IMR-90 (cell line): ENCODE results near the gene UBE2V1. TPM values are rescaled to one million over a fixed set of nuclear protein-coding genes. Genes with fewer than 3 reads are reported as not detected.

Source experiments
- ATAC-seq: fragments of 200-7000 bp; cut with Tn5 transposase; 2 replicates; pipeline ENCODE4 v1.9.1; 2020; ENCODE audit warnings: low read depth, mild to moderate bottlenecking, moderate library complexity
- BruUV-seq: library from RNA; stranded (reverse); fragments of 400-500 nt; replicated peaks from 2 replicates; lab custom pipeline; 2021; lab: Mats Ljungman, UMichigan
- CTCF ChIA-PET: fragments of 300-600 bp; formaldehyde crosslinking; extraction: SDS; loops from one replicate; lab custom pipeline; 2021; ENCODE audit warnings: antibody characterized with exemption; lab: Yijun Ruan, JAX
- POLR2A ChIA-PET: fragments of 300-600 bp; sonication (Branson Sonifier 250); formaldehyde crosslinking; loops from one replicate; lab custom pipeline; 2022; ENCODE audit warnings: antibody characterized with exemption; ENCODE audit not compliant: unreplicated experiment; lab: Charles Lee
- DNase-seq: peaks from one replicate; pipeline ENCODE4 v3.0.0; 2013
- H2AFZ ChIP-seq: replicated peaks from 2 replicates; pipeline ENCODE3; 2013; ENCODE audit warnings: low read length, mild to moderate bottlenecking; ENCODE audit not compliant: poor library complexity
- H2AK5ac ChIP-seq: 2 replicates; pipeline ENCODE4 v1.6.1; 2013; ENCODE audit warnings: low read depth, low read length, inconsistent platforms
- H2AK9ac ChIP-seq: replicated peaks from 2 replicates; pipeline ENCODE3; 2013; ENCODE audit warnings: mild to moderate bottlenecking, low read depth, low read length, moderate library complexity; ENCODE audit not compliant: poor library complexity
- H2BK120ac ChIP-seq: 2 replicates; pipeline ENCODE4 v1.6.1; 2013; ENCODE audit warnings: low read depth, low read length, inconsistent platforms
- H2BK15ac ChIP-seq: 3 replicates; pipeline ENCODE4 v1.6.1; 2013; ENCODE audit warnings: low read depth, low read length, inconsistent platforms
- H2BK20ac ChIP-seq: 2 replicates; pipeline ENCODE4 v1.6.1; 2013; ENCODE audit warnings: low read depth, mild to moderate bottlenecking, inconsistent platforms, low read length, moderate library complexity
- H2BK5ac ChIP-seq: 2 replicates; pipeline ENCODE4 v1.6.1; 2013; ENCODE audit warnings: mild to moderate bottlenecking, low read depth, low read length, inconsistent platforms; ENCODE audit not compliant: poor library complexity, severe bottlenecking
- H3K14ac ChIP-seq: replicated peaks from 2 replicates; pipeline ENCODE4 v1.6.1; 2013; ENCODE audit warnings: low read depth, low read length, inconsistent platforms
- H3K18ac ChIP-seq: 2 replicates; pipeline ENCODE4 v1.6.1; 2013; ENCODE audit warnings: low read depth, low read length, control low read depth
- H3K23ac ChIP-seq: 2 replicates; pipeline ENCODE4 v1.6.1; 2013; ENCODE audit warnings: low read depth, low read length, inconsistent platforms
- H3K27ac ChIP-seq: 2 replicates; pipeline ENCODE4 v1.5.1; 2013; ENCODE audit warnings: mild to moderate bottlenecking, control low read depth, low read length; ENCODE audit not compliant: insufficient read depth
- H3K27me3 ChIP-seq: 2 replicates; pipeline ENCODE4 v1.6.1; 2013; ENCODE audit warnings: low read length; ENCODE audit not compliant: control insufficient read depth, insufficient read depth
- H3K36me3 ChIP-seq: 2 replicates; pipeline ENCODE4 v1.6.1; 2013; ENCODE audit warnings: low read length, mixed read lengths; ENCODE audit not compliant: control insufficient read depth, insufficient read depth
- H3K4ac ChIP-seq: 2 replicates; pipeline ENCODE4 v1.6.1; 2013; ENCODE audit warnings: low read depth, low read length, inconsistent platforms
- H3K4me1 ChIP-seq: 2 replicates; pipeline ENCODE4 v1.6.1; 2013; ENCODE audit warnings: low read length, mixed read lengths; ENCODE audit not compliant: control insufficient read depth, insufficient read depth
- H3K4me2 ChIP-seq: 2 replicates; pipeline ENCODE4 v1.6.1; 2013; ENCODE audit warnings: low read depth, mild to moderate bottlenecking, control low read depth, low read length, moderate library complexity
- H3K4me3 ChIP-seq: 2 replicates; pipeline ENCODE4 v1.5.1; 2013; ENCODE audit warnings: low read depth, mild to moderate bottlenecking, control low read depth, low read length, moderate library complexity; ENCODE audit not compliant: insufficient read depth
- H3K56ac ChIP-seq: 2 replicates; pipeline ENCODE4 v1.6.1; 2013; ENCODE audit warnings: low read length, inconsistent platforms; ENCODE audit not compliant: insufficient read depth; ENCODE audit errors: extremely low read depth
- H3K79me1 ChIP-seq, 2 experiments: 2 replicates each; pipeline ENCODE4 v1.6.1; 2013; ENCODE audit warnings: low read length in 2 of 2, inconsistent platforms in 1 of 2, low read depth in 1 of 2
- H3K9ac ChIP-seq: 2 replicates; pipeline ENCODE4 v1.6.1; 2013; ENCODE audit warnings: low read depth, low read length, control low read depth
- H3K9me1 ChIP-seq: 2 replicates; pipeline ENCODE4 v1.6.1; 2013; ENCODE audit warnings: low read length, inconsistent platforms; ENCODE audit not compliant: insufficient read depth
- H3K9me3 ChIP-seq: 2 replicates; pipeline ENCODE4 v1.6.1; 2013; ENCODE audit warnings: low read length; ENCODE audit not compliant: control insufficient read depth, insufficient read depth
- H4K20me1 ChIP-seq: 2 replicates; pipeline ENCODE4 v1.6.1; 2013; ENCODE audit warnings: low read length, inconsistent platforms; ENCODE audit not compliant: insufficient read depth
- H4K5ac ChIP-seq: 2 replicates; pipeline ENCODE4 v1.6.1; 2013; ENCODE audit warnings: mild to moderate bottlenecking, low read depth, low read length, control low read depth
- H4K8ac ChIP-seq, 2 experiments: 2 replicates each; pipeline ENCODE4 v1.6.1; 2013; ENCODE audit warnings: low read depth in 2 of 2, low read length in 2 of 2, control low read depth in 1 of 2, inconsistent platforms in 1 of 2
- H4K91ac ChIP-seq: 2 replicates; pipeline ENCODE4 v1.6.1; 2013; ENCODE audit warnings: low read depth, low read length, inconsistent platforms; ENCODE audit not compliant: insufficient read depth
- BHLHE40 ChIP-seq: fragments of 150-350 bp; IDR thresholded peaks from 2 replicates; pipeline ENCODE4 v1.6.1; 2016; ENCODE audit warnings: mild to moderate bottlenecking, low read depth, low read length
- CHD1 ChIP-seq: IDR thresholded peaks from 2 replicates; pipeline ENCODE4 v1.6.1; 2012; ENCODE audit warnings: low read depth, low read length, improper control_type of control experiment
- NFE2L2 ChIP-seq: fragments of 150-350 bp; IDR thresholded peaks from 2 replicates; pipeline ENCODE4 v1.6.1; 2016; ENCODE audit warnings: low read depth, mild to moderate bottlenecking, low read length
- POLR2A ChIP-seq: IDR thresholded peaks from 2 replicates; pipeline ENCODE4 v1.6.1; 2012; ENCODE audit warnings: mild to moderate bottlenecking, low read depth, low read length
- RAD21 ChIP-seq: IDR thresholded peaks from 2 replicates; pipeline ENCODE4 v1.6.1; 2012; ENCODE audit warnings: low read length, improper control_type of control experiment
- RCOR1 ChIP-seq: IDR thresholded peaks from 2 replicates; pipeline ENCODE4 v1.6.1; 2012; ENCODE audit warnings: mild to moderate bottlenecking, low read length, improper control_type of control experiment; ENCODE audit not compliant: insufficient replicate concordance
- SMC3 ChIP-seq: fragments of 150-350 bp; IDR thresholded peaks from 2 replicates; pipeline ENCODE4 v1.6.1; 2016; ENCODE audit warnings: low read depth, mild to moderate bottlenecking, antibody characterized with exemption, low read length, moderate library complexity
- WGBS, 2 experiments: methylation state at CpG; one replicate each; pipeline versions ENCODE4 v1.1.5 to v1.1.7; 2013; ENCODE audit warnings: missing lambda C conversion rate in 2 of 2; ENCODE audit not compliant: insufficient read length in 1 of 2; ENCODE audit errors: extremely low coverage in 2 of 2; 5-methylcytosine and 5-hydroxymethylcytosine counted together
- dilution Hi-C: fragments of 300-500 bp; cut with HindIII; formaldehyde crosslinking; loops from one replicate; pipeline ENCODE4 v1.14.3; 2018; ENCODE audit warnings: low sequenced_read_pairs; ENCODE audit not compliant: unreplicated experiment
- in situ Hi-C: fragments of 300-500 bp; cut with MboI; formaldehyde crosslinking; loops from 3 replicates; pipeline ENCODE4 v1.14.3; 2019; ENCODE audit warnings: low sequenced_read_pairs, inconsistent platforms, mixed read lengths
- intact Hi-C: fragments of 100-400 bp; cut with micrococcal nuclease; formaldehyde crosslinking; loops from 2 replicates; pipeline ENCODE4 v1.10.0; 2022
- polyA plus RNA-seq, 3 experiments: library from polyadenylated mRNA; depleted of rRNA; stranded (reverse); fragments of >200 nt; gene quantifications; 2 replicates each; pipeline ENCODE4 v1.2.3, GENCODE V29; 2012; ENCODE audit warnings: low replicate concordance in 1 of 3
- total RNA-seq: library from RNA; depleted of rRNA; stranded (reverse); fragments of >200 nt; gene quantifications from 2 replicates; pipeline ENCODE4 v1.2.3, GENCODE V29; 2012
- TF ChIP-seq, protein P1 (sequence below): fragments of 150-350 bp; IDR thresholded peaks from 2 replicates; pipeline ENCODE4 v1.6.1; 2016; ENCODE audit warnings: low read depth, mild to moderate bottlenecking, low read length, moderate library complexity, borderline replicate concordance

UBE2V1 gene
- total and polyA plus RNA-seq, 2 of the 4 experiments (the other 2 are of a cell fraction): 20.1 to 138 TPM

DNA sequence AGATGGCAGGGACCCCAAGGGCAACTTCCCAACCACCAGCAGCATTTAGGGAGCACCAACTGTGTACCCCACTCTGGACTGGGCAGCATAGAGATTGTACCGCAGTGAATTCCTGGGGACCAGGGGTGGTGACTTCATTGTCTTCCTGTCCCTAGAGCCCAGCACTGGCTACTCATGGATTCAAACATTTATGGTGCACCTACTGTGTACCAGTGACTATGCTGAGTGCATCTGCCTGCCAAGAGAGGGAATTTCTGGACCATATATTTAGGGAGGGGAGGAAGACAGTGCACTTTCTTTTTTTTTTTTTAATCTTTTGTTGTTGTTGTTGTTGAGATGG, 55.3 kb downstream of the UBE2V1 start:
- Histone ChIP-seq H4K8ac (no peak overlapping the region), H3K27me3 (no peaks in the 10 kb centered on the region), H2BK5ac (no peak overlapping the region), H3K4me1 (peaks cover 8% of the 10 kb centered on the region), H2BK15ac (no peak overlapping the region), H4K5ac (no peak overlapping the region), H2BK20ac (no peak overlapping the region), H2AK9ac (no peak overlapping the region), H2AK5ac (no peak overlapping the region), H3K9ac (no peak overlapping the region), H3K18ac (no peak overlapping the region), H3K4me3 (no peak overlapping the region), H3K4me2 (no peak overlapping the region), H3K4ac (no peak overlapping the region), H2BK120ac (no peak overlapping the region), H4K91ac (no peak overlapping the region), H3K79me1 (no peaks in the 10 kb centered on the region), H3K14ac (no peak overlapping the region), H4K20me1 (no peaks in the 10 kb centered on the region), H3K9me3 (no peaks in the 10 kb centered on the region), H2AFZ (no peak overlapping the region), H3K23ac (no peak overlapping the region), H3K9me1 (peaks cover 2% of the 10 kb centered on the region; the same call in 1 of the 2 replicates), H3K27ac (no peak overlapping the region), H3K56ac (no peak overlapping the region), H3K36me3 (no peaks in the 10 kb centered on the region)
- intact Hi-C loops: no loop called here
- DNase-seq (no peak), ATAC-seq (no peak)
- dilution Hi-C loops: no loop called here
- no TSS peak for BruUV-seq
- TF ChIP-seq, protein P1, sequence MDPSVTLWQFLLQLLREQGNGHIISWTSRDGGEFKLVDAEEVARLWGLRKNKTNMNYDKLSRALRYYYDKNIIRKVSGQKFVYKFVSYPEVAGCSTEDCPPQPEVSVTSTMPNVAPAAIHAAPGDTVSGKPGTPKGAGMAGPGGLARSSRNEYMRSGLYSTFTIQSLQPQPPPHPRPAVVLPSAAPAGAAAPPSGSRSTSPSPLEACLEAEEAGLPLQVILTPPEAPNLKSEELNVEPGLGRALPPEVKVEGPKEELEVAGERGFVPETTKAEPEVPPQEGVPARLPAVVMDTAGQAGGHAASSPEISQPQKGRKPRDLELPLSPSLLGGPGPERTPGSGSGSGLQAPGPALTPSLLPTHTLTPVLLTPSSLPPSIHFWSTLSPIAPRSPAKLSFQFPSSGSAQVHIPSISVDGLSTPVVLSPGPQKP: no peak
- TF ChIP-seq SMC3 (no peak), RAD21 (no peak), RCOR1 (no peak), POLR2A (no peak), CHD1 (no peak), NFE2L2 (no peak), BHLHE40 (no peak)
- POLR2A ChIA-PET: no interaction called here
- in situ Hi-C loops: no loop called here
- CTCF ChIA-PET: no interaction called here
- WGBS, 2 experiments: 100% methylated on average over 1 of the region's 1 CpG; no CpG with 5 or more reads in 1 of the 2 experiments
